Amniotic epithelial cell (primary cell): Measurements from ENCODE around the gene CRYZL1.
"Not testable (repeated sequence)": the region's sequence is repeated elsewhere in the genome, so short reads cannot be mapped to it uniquely, and the experiment has no call there.

Experiments used
- DNase-seq: peaks from one replicate; pipeline ENCODE4 v3.0.0-alpha.2; 2010; ENCODE audit warnings: low read depth

CRYZL1 gene

GRCh38 chr21:33626151-33626550 lies 15.4 kb downstream of the CRYZL1 start:
- not testable (repeated sequence) for DNase-seq

GRCh38 chr21:33622253-33622652 lies 19.3 kb downstream of the CRYZL1 start:
- DNase-seq: no peak

- DNase-seq: no peak
Measured at GRCh38 chr21:33619726-33620125, 21.8 kb downstream of the CRYZL1 start.

GRCh38 chr21:33618407-33618806 lies 23.1 kb downstream of the CRYZL1 start:
- DNase-seq: no peak

GRCh38 chr21:33617565-33617964 lies 24.0 kb downstream of the CRYZL1 start:
- not testable (repeated sequence) for DNase-seq

- DNase-seq: no peak
Measured at GRCh38 chr21:33611006-33611744, 30.4 kb downstream of the CRYZL1 start.

- peak; percentile 60 for DNase-seq
Measured at GRCh38 chr21:33608559-33608958, 33.0 kb downstream of the CRYZL1 start.

- no peak for DNase-seq
Measured at GRCh38 chr21:33598051-33598450, 43.5 kb downstream of the CRYZL1 start.

- peak; percentile 62 for DNase-seq
Measured at GRCh38 chr21:33588485-33589335, 52.8 kb downstream of the CRYZL1 start, which contains the start of gene DONSON. Gene DONSON, minus strand, starts transcription at chr21:33588684. Its CDS starts 43 bp downstream, at chr21:33588641.

- no peak for DNase-seq
Measured at GRCh38 chr21:33587792-33588484, 53.6 kb downstream of the CRYZL1 start.

GRCh38 chr21:33586927-33587326 lies 54.6 kb downstream of the CRYZL1 start:
- DNase-seq: no peak

GRCh38 chr21:33584455-33584854 lies 57.1 kb downstream of the CRYZL1 start:
- DNase-seq: no peak

GRCh38 chr21:33578959-33579542 lies 62.5 kb downstream of the CRYZL1 start:
- peak; percentile 53 for DNase-seq

GRCh38 chr21:33578214-33578613 lies 63.3 kb downstream of the CRYZL1 start:
- DNase-seq: peak; percentile 66

- DNase-seq: peak; percentile 37
Measured at GRCh38 chr21:33576741-33577141, 64.8 kb downstream of the CRYZL1 start.

GRCh38 chr21:33572350-33572749 lies 69.2 kb downstream of the CRYZL1 start:
- no peak for DNase-seq

- no peak for DNase-seq
Measured at GRCh38 chr21:33569991-33570390, 71.5 kb downstream of the CRYZL1 start.

GRCh38 chr21:33568448-33568847 lies 73.1 kb downstream of the CRYZL1 start:
- DNase-seq: no peak

- no peak for DNase-seq
Measured at GRCh38 chr21:33567914-33568313, 73.6 kb downstream of the CRYZL1 start.

- DNase-seq: no peak
Measured at GRCh38 chr21:33566514-33566913, 75.0 kb downstream of the CRYZL1 start.

GRCh38 chr21:33562389-33562788 lies 79.2 kb downstream of the CRYZL1 start:
- DNase-seq: no peak

GRCh38 chr21:33561373-33561772 lies 80.2 kb downstream of the CRYZL1 start:
- DNase-seq: peak; percentile 56
